GM23338 (cell line): ENCODE measurements around the gene EPHB2.

Experiments used
- CREB1 ChIP-seq: fragments of 250-450 bp; sonication (Bioruptor Pico); IDR thresholded peaks from 2 replicates; pipeline ENCODE4 v1.5.0; 2020; ENCODE audit warnings: low read depth, mild to moderate bottlenecking, moderate library complexity
- EZH2 ChIP-seq: fragments of 200-600 bp; sonication (generic); IDR thresholded peaks from one replicate; pipeline ENCODE4 v1.8.0; 2017; ENCODE audit warnings: antibody characterized with exemption, mild to moderate bottlenecking, low read depth; ENCODE audit not compliant: unreplicated experiment
- EZH2phosphoT487 ChIP-seq: fragments of 200-600 bp; sonication (generic); IDR thresholded peaks from one replicate; pipeline ENCODE4 v1.8.1; 2018; ENCODE audit warnings: antibody characterized with exemption; ENCODE audit not compliant: unreplicated experiment
- POLR2AphosphoS5 ChIP-seq: IDR thresholded peaks from 2 replicates; pipeline ENCODE4 v1.6.1; 2016; ENCODE audit warnings: antibody characterized with exemption, low read depth
- ZNF114 ChIP-seq: fragments of 250-450 bp; sonication (Bioruptor Pico); IDR thresholded peaks from 2 replicates; pipeline ENCODE4 v1.5.0; 2020; ENCODE audit warnings: mild to moderate bottlenecking, moderate library complexity
- TF ChIP-seq, protein P1 (sequence below), 2 experiments: fragments of 200-600 bp in 1 of 2; sonication (generic) in 1 of 2; conservative IDR thresholded peaks; 2 replicates each; pipeline versions ENCODE4 v1.5.1 to v1.6.1; 2016 to 2017; ENCODE audit warnings: antibody characterized with exemption in 2 of 2, low read depth in 2 of 2, mild to moderate bottlenecking in 2 of 2, moderate library complexity in 1 of 2
- TF ChIP-seq, protein P2 (sequence below): IDR thresholded peaks from one replicate; pipeline ENCODE4 v1.6.1; 2018; ENCODE audit warnings: antibody characterized with exemption; ENCODE audit not compliant: unreplicated experiment

DNA sequence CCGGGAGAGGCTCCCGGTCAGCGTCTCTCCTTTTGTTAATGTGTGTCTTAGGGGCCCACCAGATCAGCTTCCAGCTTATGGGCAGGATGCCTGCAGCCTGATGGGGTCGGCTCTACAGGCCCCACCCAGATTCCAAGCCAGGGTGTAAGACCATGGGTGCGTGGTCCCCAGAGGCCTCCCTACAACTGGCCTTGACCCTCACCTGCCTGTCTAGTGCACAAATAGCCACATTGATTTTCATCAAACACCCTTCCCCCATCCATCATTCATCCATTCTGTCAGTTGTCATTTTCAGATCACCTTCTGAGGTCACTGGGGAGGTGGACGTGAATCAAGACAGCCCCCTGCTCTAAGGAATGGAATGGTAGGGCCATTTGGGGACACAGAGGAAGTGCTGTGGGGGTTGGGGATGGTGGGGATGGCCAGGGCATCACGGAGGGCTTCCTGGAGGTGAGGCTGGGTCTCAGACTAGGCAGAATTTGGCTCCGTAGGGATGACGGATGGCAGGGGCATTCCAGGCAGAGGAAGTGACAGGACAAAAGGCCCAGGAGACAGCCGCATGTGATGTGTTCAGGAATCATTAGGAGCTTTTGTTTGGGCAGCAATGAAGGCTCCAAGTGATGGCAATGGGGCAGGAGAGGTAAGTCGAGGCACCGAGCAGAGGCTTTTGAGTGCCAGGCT is 118.8 kb downstream of the EPHB2 start:
- TF ChIP-seq, protein P1, sequence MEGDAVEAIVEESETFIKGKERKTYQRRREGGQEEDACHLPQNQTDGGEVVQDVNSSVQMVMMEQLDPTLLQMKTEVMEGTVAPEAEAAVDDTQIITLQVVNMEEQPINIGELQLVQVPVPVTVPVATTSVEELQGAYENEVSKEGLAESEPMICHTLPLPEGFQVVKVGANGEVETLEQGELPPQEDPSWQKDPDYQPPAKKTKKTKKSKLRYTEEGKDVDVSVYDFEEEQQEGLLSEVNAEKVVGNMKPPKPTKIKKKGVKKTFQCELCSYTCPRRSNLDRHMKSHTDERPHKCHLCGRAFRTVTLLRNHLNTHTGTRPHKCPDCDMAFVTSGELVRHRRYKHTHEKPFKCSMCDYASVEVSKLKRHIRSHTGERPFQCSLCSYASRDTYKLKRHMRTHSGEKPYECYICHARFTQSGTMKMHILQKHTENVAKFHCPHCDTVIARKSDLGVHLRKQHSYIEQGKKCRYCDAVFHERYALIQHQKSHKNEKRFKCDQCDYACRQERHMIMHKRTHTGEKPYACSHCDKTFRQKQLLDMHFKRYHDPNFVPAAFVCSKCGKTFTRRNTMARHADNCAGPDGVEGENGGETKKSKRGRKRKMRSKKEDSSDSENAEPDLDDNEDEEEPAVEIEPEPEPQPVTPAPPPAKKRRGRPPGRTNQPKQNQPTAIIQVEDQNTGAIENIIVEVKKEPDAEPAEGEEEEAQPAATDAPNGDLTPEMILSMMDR (conservative IDR thresholded peaks at IDR 0.05; ENCODE audit: low read depth in 2 of 2), result no peak
- TF ChIP-seq, protein P2, sequence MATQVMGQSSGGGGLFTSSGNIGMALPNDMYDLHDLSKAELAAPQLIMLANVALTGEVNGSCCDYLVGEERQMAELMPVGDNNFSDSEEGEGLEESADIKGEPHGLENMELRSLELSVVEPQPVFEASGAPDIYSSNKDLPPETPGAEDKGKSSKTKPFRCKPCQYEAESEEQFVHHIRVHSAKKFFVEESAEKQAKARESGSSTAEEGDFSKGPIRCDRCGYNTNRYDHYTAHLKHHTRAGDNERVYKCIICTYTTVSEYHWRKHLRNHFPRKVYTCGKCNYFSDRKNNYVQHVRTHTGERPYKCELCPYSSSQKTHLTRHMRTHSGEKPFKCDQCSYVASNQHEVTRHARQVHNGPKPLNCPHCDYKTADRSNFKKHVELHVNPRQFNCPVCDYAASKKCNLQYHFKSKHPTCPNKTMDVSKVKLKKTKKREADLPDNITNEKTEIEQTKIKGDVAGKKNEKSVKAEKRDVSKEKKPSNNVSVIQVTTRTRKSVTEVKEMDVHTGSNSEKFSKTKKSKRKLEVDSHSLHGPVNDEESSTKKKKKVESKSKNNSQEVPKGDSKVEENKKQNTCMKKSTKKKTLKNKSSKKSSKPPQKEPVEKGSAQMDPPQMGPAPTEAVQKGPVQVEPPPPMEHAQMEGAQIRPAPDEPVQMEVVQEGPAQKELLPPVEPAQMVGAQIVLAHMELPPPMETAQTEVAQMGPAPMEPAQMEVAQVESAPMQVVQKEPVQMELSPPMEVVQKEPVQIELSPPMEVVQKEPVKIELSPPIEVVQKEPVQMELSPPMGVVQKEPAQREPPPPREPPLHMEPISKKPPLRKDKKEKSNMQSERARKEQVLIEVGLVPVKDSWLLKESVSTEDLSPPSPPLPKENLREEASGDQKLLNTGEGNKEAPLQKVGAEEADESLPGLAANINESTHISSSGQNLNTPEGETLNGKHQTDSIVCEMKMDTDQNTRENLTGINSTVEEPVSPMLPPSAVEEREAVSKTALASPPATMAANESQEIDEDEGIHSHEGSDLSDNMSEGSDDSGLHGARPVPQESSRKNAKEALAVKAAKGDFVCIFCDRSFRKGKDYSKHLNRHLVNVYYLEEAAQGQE, result no peak
- TF ChIP-seq POLR2AphosphoS5, result no peak
- TF ChIP-seq ZNF114 (CRISPR knock-in tag), result no peak
- TF ChIP-seq EZH2, result no peak
- no peak for TF ChIP-seq CREB1 (CRISPR knock-in tag)
- TF ChIP-seq EZH2phosphoT487, result no peak
